Astrocyte (in vitro differentiated cells and primary cell): Measurements from ENCODE around the gene AMPD3.

Experiments used
- CTCF ChIP-seq: IDR thresholded peaks from 2 replicates; pipeline ENCODE4 v1.5.1; 2011; ENCODE audit warnings: low read depth, mild to moderate bottlenecking, inconsistent platforms, low read length, moderate library complexity; ENCODE audit not compliant: insufficient read depth
- EZH2 ChIP-seq: IDR thresholded peaks from 2 replicates; pipeline ENCODE4 v1.6.1; 2012; ENCODE audit warnings: mild to moderate bottlenecking, low read length, inconsistent platforms; ENCODE audit not compliant: insufficient read depth

GRCh38 chr11:10524471-10524870 lies 69.4 kb downstream of the AMPD3 start:
- no peak for TF ChIP-seq CTCF
- no peak for TF ChIP-seq EZH2
